ENCODE data around the gene PIAS1.
"Not testable (repeated sequence)": the region's sequence is repeated elsewhere in the genome, so short reads cannot be mapped to it uniquely, and the experiment has no call there.

The PIAS1 gene

DNA sequence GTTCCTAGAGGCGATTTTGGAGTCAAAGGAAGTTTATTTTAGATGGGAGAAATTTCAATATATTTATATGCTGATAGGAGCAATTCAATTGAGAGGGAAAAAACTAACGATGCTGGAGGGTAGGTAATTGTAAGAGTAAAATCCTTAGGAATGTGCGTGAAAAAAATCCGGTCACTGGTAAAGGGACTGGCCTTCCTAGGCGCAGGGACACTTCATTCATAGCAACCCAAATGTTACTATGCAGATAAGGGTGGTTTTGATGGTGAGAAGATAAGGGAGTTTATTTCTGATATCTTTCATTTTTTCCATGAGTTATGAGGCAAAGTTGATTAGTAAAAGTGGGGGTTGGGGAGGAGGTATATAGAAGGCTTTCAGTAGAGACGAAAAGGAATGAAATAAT is 1.1 kb upstream of the PIAS1 start:
- H3K27ac ChIP-seq (ENCODE audit: low read depth, low read length, severe bottlenecking), result no peak overlapping the region
- no peaks in the 10 kb centered on the region for H3K4me1 ChIP-seq (ENCODE audit: control insufficient read depth, insufficient read depth, low read length, poor library complexity, severe bottlenecking)
- peak overlapping the region; percentile 90 for H3K4me3 ChIP-seq (ENCODE audit: extremely low read depth, insufficient read depth, low read length, poor library complexity, severe bottlenecking)
- no peaks in the 10 kb centered on the region for H3K36me3 ChIP-seq (ENCODE audit: control insufficient read depth, insufficient read depth, low read length)
- H3K9me3 ChIP-seq (ENCODE audit: control insufficient read depth, low read length), result no peaks in the 10 kb centered on the region
- 20 to 100% methylated on average over 1 of the region's 6 CpGs for WGBS, 2 experiments (ENCODE audit: insufficient coverage in 2 of 2)

DNA sequence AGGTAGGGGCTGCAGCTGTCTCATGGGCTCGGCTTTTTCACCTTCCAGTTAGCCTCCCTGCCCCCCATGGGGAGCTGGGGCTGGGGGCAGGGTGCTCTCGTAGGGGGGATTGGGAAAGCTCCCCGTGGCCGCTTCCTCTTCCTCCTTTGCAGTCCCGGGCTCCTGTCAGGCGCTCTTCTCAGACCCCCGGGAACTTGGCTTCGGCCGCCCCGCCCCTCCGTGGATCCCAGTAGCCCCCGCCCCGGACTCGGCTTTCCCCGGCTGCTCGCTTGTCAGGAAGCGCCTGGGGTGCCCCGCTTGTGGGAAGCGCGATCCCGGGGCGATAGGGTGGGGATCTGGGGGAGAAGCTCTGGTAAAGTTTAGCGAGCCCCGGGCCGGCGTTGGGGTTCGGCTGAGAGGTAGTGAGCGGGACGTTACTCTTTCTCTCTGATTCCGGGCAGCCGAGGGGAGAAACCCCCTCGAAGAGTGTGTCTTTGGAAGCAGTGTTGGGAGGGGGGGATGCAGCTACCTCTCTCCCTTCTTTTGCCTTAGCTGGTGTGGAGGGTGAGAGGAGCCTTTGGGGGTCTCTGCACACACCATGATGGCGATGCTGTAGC is 611 bp downstream of the PIAS1 start:
- WGBS, 2 experiments (ENCODE audit: insufficient coverage in 2 of 2), result 0% methylated on average over 15 to 16 of the region's 33 CpGs
- peaks cover 6% of the 10 kb centered on the region for H3K36me3 ChIP-seq (ENCODE audit: control insufficient read depth, insufficient read depth, low read length)
- peak overlapping the region; percentile 90 for H3K27ac ChIP-seq (ENCODE audit: low read depth, low read length, severe bottlenecking)
- H3K4me3 ChIP-seq (ENCODE audit: extremely low read depth, insufficient read depth, low read length, poor library complexity, severe bottlenecking), result peak overlapping the region; percentile 90
- no peaks in the 10 kb centered on the region for H3K9me3 ChIP-seq (ENCODE audit: control insufficient read depth, low read length)
- H3K4me1 ChIP-seq (ENCODE audit: control insufficient read depth, insufficient read depth, low read length, poor library complexity, severe bottlenecking), result no peaks in the 10 kb centered on the region

DNA sequence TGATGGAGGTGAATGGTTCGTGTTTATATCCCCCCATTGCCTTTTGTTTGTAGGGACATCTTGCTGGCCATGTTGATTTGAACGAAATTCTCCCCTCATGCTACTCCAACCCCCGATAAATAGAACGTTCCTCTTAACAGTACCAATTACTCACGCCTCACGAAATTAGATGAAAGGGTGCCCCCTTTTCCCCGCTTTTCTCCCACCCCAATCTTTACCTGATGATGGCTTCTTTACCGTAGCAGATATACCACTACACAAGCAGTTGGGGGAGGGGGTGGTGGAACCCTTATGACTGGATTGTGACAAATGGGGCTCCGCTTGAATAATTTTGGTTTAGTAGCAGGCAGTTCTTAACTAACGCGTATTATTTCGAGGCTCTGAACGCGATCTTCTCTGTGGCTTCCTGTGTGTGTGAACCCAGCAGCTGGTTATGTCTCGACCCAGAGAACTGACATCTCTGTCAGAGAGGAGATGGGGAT is 1.1 kb downstream of the PIAS1 start:
- no peaks in the 10 kb centered on the region for H3K9me3 ChIP-seq (ENCODE audit: control insufficient read depth, low read length)
- H3K36me3 ChIP-seq (ENCODE audit: control insufficient read depth, insufficient read depth, low read length), result peaks cover 7% of the 10 kb centered on the region
- peak overlapping the region; percentile 90 for H3K27ac ChIP-seq (ENCODE audit: low read depth, low read length, severe bottlenecking)
- H3K4me3 ChIP-seq (ENCODE audit: extremely low read depth, insufficient read depth, low read length, poor library complexity, severe bottlenecking), result peak overlapping the region; percentile 90
- H3K4me1 ChIP-seq (ENCODE audit: control insufficient read depth, insufficient read depth, low read length, poor library complexity, severe bottlenecking), result no peaks in the 10 kb centered on the region
- WGBS, 2 experiments (ENCODE audit: insufficient coverage in 2 of 2), result 0 to 2% methylated on average over 8 to 11 of the region's 15 CpGs

DNA sequence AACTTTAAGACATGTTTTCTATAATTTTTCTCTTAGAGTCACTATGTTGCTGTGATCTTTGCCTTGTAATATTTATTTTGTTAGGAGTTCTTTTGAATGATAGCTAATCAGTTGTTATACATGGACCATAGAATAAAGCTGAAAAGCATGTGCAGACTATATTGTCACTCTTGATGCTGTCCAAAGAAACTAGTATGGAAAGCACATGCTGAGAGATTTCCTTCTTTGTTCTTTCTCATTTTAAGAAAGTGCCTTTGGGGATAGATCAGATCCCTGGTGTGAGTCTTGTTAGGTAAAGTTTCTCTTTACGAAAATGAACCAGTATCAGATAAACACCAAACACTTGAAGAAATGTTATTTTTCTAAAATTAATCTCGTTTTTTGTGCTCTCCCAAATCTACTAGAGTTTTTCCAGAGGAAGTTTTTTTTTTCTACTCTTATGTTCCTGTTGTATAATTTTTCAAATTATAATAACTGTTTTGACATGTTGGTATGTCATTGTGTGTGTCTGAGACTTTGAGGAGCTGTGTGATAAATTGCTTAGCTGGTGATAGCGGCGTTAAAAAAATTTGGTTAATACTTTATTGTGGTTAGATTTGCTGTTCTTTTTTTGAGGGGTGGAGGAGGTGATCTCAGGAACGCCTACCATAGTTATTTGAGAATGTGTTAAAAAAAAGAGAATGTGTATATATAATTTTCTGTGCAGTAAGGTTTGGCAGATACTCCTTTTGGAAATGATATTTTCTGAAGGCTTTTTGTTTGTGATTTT is 2.2 kb downstream of the PIAS1 start:
- 68 to 94% methylated on average over 2 to 3 of the region's 5 CpGs for WGBS, 2 experiments (ENCODE audit: insufficient coverage in 2 of 2)
- Histone ChIP-seq H3K4me3 (ENCODE audit: extremely low read depth, insufficient read depth, low read length, poor library complexity, severe bottlenecking) (peak overlapping the region; percentile 90), H3K9me3 (ENCODE audit: control insufficient read depth, low read length) (no peaks in the 10 kb centered on the region), H3K4me1 (ENCODE audit: control insufficient read depth, insufficient read depth, low read length, poor library complexity, severe bottlenecking) (no peaks in the 10 kb centered on the region), H3K36me3 (ENCODE audit: control insufficient read depth, insufficient read depth, low read length) (peaks cover 7% of the 10 kb centered on the region), H3K27ac (ENCODE audit: low read depth, low read length, severe bottlenecking) (no peak overlapping the region)

DNA sequence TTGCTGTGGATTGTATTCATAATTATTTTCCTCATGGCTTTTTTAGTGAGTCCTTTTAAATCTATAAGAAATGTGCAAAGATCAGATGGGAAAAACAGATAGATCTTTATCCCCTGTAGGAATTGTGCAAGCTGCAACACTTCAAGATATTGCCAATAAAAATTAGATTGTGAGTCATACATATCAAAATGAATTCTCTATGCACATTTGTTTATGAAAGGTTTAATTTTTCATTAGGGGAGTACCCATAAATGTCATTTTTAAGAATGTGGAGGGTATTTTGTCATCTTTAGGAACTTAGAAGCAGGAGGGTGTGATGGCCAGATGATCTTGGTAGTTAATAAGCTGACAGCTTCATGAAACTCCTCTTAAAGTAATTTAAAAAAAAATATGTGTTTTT is 2.9 kb downstream of the PIAS1 start:
- no peak overlapping the region for H3K27ac ChIP-seq (ENCODE audit: low read depth, low read length, severe bottlenecking)
- no peaks in the 10 kb centered on the region for H3K4me1 ChIP-seq (ENCODE audit: control insufficient read depth, insufficient read depth, low read length, poor library complexity, severe bottlenecking)
- no peaks in the 10 kb centered on the region for H3K9me3 ChIP-seq (ENCODE audit: control insufficient read depth, low read length)
- H3K4me3 ChIP-seq (ENCODE audit: extremely low read depth, insufficient read depth, low read length, poor library complexity, severe bottlenecking), result no peak overlapping the region
- peaks cover 7% of the 10 kb centered on the region for H3K36me3 ChIP-seq (ENCODE audit: control insufficient read depth, insufficient read depth, low read length)

DNA sequence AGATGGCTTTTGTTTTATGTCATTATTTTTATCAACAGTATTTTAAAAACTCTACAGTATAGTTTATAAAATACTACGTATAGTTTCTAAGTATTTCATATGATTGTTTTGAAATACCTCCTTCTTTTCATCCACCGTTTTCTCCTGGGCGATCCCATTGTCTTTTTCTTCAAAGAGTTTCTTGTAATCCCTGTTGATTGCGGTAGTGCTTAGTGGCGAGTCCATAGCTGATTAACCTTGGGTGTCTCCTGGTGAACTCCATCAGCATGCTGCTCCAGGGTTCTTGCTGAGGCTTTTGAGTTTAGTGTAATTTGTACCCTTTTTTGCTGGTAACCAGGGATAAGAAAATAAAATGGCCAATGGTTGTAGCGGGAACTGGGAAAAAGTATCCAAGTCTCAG is 3.6 kb downstream of the PIAS1 start:
- H3K27ac ChIP-seq (ENCODE audit: low read depth, low read length, severe bottlenecking), result no peak overlapping the region
- H3K9me3 ChIP-seq (ENCODE audit: control insufficient read depth, low read length), result no peaks in the 10 kb centered on the region
- H3K4me3 ChIP-seq (ENCODE audit: extremely low read depth, insufficient read depth, low read length, poor library complexity, severe bottlenecking), result no peak overlapping the region
- no peaks in the 10 kb centered on the region for H3K4me1 ChIP-seq (ENCODE audit: control insufficient read depth, insufficient read depth, low read length, poor library complexity, severe bottlenecking)
- WGBS, 2 experiments (ENCODE audit: insufficient coverage in 2 of 2), result 69 to 72% methylated on average over 2 to 3 of the region's 6 CpGs
- peaks cover 7% of the 10 kb centered on the region for H3K36me3 ChIP-seq (ENCODE audit: control insufficient read depth, insufficient read depth, low read length)

DNA sequence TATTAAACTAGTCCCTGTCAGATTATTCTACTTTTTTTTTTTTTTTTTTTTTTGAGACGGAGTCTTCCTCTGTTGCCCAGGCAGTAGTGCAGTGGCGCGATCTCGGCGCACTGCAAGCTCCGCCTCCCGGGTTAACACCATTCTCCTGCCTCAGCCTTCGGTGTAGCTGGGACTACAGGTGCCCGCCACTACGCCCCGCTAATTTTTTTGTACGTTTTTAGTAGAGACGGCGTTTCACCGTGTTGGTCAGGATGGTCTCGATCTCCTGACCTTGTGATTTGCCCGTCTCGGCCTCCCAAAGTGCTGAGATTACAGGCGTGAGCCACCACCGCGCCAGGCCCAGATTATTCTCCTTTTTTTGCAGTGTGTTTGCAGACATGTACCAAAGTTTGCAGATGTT is 4.9 kb downstream of the PIAS1 start:
- not testable (repeated sequence) for H3K4me1 ChIP-seq (ENCODE audit: control insufficient read depth, insufficient read depth, low read length, poor library complexity, severe bottlenecking); H3K9me3 ChIP-seq (ENCODE audit: control insufficient read depth, low read length); H3K27ac ChIP-seq (ENCODE audit: low read depth, low read length, severe bottlenecking); H3K4me3 ChIP-seq (ENCODE audit: extremely low read depth, insufficient read depth, low read length, poor library complexity, severe bottlenecking); H3K36me3 ChIP-seq (ENCODE audit: control insufficient read depth, insufficient read depth, low read length)
- WGBS, 2 experiments (ENCODE audit: insufficient coverage in 2 of 2), result 91 to 98% methylated on average over 17 of the region's 21 CpGs

DNA sequence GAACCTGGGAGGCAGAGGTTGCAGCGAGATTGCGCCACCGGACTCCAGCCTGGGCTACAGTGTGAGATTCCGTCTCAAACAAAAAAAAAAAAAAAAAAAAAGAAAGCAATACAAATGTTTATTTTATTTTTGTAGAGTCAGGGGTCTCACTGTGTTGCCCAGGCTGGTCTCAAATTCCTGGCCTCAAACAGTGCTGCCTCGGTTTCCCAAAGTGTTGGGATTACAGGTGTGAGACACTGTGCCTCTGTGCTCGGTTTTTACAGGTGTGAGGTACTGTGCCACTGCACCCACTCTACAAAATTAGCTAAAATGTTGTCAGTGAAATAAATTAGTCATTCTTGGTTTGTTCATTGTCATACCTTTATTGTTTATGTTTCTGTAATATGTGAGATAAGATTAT is 5.5 kb downstream of the PIAS1 start:
- 88 to 100% methylated on average over 1 of the region's 6 CpGs for WGBS, 2 experiments (ENCODE audit: insufficient coverage in 2 of 2)
- Histone ChIP-seq H3K27ac (ENCODE audit: low read depth, low read length, severe bottlenecking) (no peak overlapping the region), H3K9me3 (ENCODE audit: control insufficient read depth, low read length) (no peaks in the 10 kb centered on the region), H3K4me1 (ENCODE audit: control insufficient read depth, insufficient read depth, low read length, poor library complexity, severe bottlenecking) (no peaks in the 10 kb centered on the region), H3K4me3 (ENCODE audit: extremely low read depth, insufficient read depth, low read length, poor library complexity, severe bottlenecking) (no peak overlapping the region), H3K36me3 (ENCODE audit: control insufficient read depth, insufficient read depth, low read length) (peaks cover 7% of the 10 kb centered on the region)

DNA sequence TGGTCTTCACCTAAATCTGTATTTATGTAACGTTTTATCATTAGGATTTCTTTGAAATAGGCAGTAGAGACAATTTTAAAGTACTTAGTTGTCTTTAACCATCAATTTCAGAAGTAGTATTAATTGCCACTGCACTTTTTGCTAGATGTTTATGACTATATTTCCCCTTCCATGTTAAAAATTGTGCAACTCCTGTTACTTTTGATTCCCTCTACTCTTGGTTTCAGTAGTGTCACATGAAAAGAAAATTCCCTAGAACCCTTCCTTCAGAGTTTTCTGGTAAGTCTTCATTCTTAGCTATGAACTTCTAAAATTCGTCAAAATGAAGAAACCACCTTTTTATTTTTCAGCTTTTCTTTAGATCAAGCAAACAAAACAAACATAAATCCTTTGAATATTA is 7.1 kb downstream of the PIAS1 start:
- Histone ChIP-seq H3K4me1 (ENCODE audit: control insufficient read depth, insufficient read depth, low read length, poor library complexity, severe bottlenecking) (no peaks in the 10 kb centered on the region), H3K4me3 (ENCODE audit: extremely low read depth, insufficient read depth, low read length, poor library complexity, severe bottlenecking) (no peak overlapping the region), H3K9me3 (ENCODE audit: control insufficient read depth, low read length) (no peaks in the 10 kb centered on the region), H3K36me3 (ENCODE audit: control insufficient read depth, insufficient read depth, low read length) (peaks cover 7% of the 10 kb centered on the region), H3K27ac (ENCODE audit: low read depth, low read length, severe bottlenecking) (no peak overlapping the region)
- no CpG with 5 or more reads among the region's 2 CpGs for WGBS, 2 experiments (ENCODE audit: insufficient coverage in 2 of 2)

DNA sequence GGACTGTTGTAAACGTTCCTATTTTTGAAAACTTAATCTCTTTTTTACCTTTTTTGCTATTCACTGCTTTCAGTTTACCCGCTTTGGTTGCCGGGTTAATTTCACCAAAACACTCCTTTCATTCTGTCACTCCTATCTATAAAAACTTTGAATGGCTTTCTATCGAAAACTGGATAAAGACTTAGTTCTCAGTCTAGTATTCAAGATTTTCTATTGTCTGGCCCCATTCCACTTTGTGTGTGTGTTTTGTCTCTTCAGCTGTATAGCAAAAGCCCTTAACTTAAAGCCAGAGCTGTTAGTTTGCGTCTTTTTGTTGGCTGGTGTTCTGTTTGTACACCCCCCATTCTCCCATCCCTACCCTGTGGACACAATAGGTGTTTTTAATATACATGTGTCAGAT is 7.5 kb downstream of the PIAS1 start:
- Histone ChIP-seq H3K4me1 (ENCODE audit: control insufficient read depth, insufficient read depth, low read length, poor library complexity, severe bottlenecking) (no peaks in the 10 kb centered on the region), H3K27ac (ENCODE audit: low read depth, low read length, severe bottlenecking) (no peak overlapping the region), H3K4me3 (ENCODE audit: extremely low read depth, insufficient read depth, low read length, poor library complexity, severe bottlenecking) (no peak overlapping the region), H3K36me3 (ENCODE audit: control insufficient read depth, insufficient read depth, low read length) (peaks cover 10% of the 10 kb centered on the region), H3K9me3 (ENCODE audit: control insufficient read depth, low read length) (no peaks in the 10 kb centered on the region)
- WGBS, 2 experiments (ENCODE audit: insufficient coverage in 2 of 2), result 93 to 96% methylated on average over 3 to 4 of the region's 5 CpGs

DNA sequence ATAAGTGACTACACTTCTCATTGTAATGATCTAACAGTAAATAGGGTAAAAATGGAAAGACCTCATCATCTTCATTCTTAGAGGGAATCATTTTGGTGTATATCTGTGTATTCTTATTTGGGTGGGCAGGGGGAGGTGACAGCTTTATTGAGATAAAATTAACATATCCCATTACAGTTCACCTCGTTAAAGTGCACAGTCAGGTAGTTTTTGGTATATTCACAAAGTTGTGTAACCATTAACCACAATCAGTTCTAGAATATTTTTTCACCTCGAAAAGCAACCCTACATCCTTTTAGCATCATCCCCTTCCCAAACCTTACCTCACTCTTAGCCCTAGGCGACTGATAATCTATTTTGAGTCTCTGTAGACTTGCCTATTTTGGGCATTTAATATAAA is 8.1 kb downstream of the PIAS1 start:
- no peaks in the 10 kb centered on the region for H3K9me3 ChIP-seq (ENCODE audit: control insufficient read depth, low read length)
- no peak overlapping the region for H3K4me3 ChIP-seq (ENCODE audit: extremely low read depth, insufficient read depth, low read length, poor library complexity, severe bottlenecking)
- 100% methylated on average over 1 of the region's 3 CpGs; no CpG with 5 or more reads in 1 of the 2 experiments for whole genome bisulfite sequencing, 2 experiments (ENCODE audit: insufficient coverage in 2 of 2)
- H3K36me3 ChIP-seq (ENCODE audit: control insufficient read depth, insufficient read depth, low read length), result peaks cover 15% of the 10 kb centered on the region
- no peaks in the 10 kb centered on the region for H3K4me1 ChIP-seq (ENCODE audit: control insufficient read depth, insufficient read depth, low read length, poor library complexity, severe bottlenecking)
- H3K27ac ChIP-seq (ENCODE audit: low read depth, low read length, severe bottlenecking), result no peak overlapping the region
